HG03460 (cell line): Measurements from ENCODE around the gene COL4A6.

ENCODE experiments used
- ATAC-seq: cut with Tn5 transposase; IDR thresholded peaks from one replicate; pipeline ENCODE4 v1.9.1; 2021; ENCODE audit not compliant: unreplicated experiment

The COL4A6 gene

DNA sequence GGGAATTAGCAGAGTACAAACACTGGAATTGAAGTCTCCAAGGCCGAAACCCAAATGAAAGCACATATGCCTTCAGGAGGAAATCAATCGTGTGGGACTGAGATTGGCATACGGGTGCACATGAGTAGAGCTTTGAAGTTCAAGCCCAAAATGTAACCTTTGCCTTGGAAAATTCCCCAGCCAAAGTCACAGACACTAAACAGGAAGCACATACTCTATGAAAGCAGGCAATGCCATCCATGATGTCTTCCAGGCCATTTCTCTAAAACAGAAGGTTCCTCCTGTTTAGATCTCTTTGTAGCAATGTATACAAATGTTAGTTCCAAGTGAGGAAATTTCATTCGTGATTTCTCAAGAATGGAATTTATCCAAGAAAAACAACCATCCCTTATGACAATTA, 162.5 kb downstream of the COL4A6 start:
- no peak for ATAC-seq

DNA sequence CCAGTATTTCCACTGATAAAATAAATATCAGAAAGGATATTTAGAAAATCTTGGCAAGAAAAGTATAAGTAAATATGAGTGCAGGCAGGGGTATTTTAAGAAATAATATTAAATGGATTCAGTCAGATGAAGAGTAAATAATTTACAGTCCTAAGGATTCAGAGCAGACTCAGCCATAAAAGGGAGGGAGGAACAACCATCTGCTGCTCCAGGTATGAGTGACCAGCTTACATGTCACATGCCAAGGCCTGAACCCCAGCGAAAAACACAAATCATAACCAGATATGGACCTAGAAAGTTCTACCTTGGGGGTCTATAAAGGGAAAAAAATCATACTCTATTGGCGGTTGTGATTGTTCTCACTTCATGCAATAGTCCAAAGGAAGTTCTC, 166.8 kb downstream of the COL4A6 start:
- ATAC-seq: peak; percentile 49

DNA sequence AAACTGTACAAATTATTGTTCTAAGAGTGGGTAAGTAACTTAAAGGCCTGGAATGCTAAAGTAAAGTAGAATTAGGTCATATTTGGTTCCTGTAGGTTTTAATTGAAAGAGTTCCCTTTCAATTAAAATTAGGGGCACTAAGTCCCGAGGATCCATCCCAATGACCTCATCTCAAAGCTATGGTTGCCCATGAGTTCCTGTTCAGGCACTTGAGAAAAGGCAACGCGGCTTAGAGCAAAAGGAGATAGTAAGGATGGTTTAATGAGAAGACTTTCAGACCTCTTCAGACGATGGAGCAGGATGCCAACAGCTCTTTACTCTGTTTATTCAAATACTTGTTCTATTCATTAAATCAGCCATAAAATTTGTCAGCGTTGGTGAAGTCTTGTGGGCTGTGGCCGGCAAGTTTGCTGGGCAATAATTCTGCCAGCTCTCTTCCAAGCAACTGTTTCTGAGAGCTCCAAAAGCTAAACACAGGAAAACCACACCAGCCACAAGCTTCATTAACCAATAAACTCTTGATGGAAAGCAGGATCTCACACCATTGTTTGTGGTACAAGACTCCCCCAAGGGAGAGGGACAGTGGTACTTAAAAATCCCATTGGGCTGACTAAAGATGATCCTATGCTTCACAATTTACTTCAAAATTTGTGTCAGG, 167.4 kb downstream of the COL4A6 start:
- ATAC-seq: peak; percentile 52

DNA sequence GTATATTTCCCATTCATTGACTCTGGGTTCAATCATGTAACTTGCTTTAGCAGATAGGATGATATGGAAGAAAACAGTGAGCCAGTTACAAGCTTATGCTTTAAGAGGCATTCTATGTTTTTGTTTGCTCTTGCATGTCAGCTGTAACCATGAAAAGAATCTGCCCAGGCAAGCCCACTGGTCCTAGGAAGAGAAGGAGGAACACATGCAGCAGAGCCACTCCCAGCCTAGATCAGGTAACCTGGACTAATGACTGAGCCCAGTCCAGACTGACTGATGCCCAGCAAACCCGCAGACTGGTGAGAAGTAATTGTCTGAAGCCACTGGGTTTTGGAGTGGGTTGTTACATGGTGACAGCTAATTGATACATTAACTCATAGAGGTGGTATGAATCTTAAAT, 167.9 kb downstream of the COL4A6 start:
- no peak for ATAC-seq

DNA sequence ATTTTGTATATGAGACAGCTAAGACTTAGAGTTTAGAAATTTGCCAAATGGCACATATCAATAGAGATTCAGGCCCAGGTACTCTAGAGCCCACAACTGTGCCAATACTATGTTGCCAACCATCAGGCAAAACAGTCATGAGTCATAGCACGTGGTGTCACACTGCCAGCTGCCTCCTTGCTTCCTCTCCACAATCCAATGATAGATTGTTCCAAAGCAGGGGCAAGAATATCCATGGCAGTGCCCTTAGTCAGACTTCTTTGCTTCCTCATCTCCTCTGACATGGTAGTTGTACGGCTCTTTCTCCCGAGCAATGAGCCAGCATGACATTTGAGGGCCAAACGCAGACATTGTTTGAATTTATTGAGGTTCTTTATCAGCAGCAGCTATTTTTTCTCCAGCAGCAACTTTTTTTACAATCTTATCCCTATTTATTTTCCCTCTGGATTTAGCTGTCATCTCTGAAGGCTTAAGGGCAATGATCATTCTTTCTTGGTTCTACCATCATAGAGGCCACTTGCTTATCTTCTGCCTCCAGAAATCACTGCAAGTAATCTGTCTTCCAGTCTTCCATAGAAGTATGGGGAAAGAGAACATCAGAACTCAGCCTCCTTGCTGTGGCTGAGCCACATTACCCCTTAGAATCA, 169.7 kb downstream of the COL4A6 start:
- ATAC-seq: no peak

DNA sequence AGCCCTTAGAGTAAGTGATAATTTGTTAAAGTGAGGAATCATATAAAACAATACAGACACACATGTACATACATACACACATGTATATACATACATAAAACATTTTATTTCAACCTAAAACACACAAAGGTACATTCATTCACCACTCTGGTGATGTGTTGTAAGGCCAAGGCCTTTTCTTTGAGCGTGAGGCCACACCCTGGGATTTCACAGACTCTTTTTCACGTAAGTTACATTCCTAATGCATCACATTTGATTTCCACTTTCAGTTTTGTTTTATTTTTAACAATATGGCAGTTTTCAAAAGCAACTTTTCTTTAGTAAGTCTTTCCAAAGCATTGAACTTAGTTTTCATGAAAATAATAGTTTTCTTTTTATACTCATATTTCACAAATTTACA, 170.7 kb downstream of the COL4A6 start:
- no peak for ATAC-seq

DNA sequence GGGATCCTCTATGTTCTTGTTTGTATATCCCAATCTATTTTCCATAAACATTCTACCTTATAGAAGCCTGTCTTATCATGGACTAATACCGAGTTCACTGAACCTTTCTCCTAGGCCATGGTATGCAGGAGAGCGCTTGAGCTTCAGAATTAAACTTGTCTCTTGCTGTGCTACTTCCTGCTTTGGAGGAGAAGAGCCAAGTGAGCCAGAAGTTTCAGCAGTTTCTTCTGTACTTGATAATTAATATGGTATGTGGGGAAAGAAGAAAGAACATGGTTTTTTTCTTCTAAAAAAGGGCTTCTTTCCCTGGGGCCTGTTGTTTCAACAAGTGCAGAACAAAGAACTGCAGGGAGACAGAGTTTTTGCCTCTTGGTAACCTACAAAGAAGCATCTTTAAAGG, 173.8 kb downstream of the COL4A6 start:
- no peak for ATAC-seq

DNA sequence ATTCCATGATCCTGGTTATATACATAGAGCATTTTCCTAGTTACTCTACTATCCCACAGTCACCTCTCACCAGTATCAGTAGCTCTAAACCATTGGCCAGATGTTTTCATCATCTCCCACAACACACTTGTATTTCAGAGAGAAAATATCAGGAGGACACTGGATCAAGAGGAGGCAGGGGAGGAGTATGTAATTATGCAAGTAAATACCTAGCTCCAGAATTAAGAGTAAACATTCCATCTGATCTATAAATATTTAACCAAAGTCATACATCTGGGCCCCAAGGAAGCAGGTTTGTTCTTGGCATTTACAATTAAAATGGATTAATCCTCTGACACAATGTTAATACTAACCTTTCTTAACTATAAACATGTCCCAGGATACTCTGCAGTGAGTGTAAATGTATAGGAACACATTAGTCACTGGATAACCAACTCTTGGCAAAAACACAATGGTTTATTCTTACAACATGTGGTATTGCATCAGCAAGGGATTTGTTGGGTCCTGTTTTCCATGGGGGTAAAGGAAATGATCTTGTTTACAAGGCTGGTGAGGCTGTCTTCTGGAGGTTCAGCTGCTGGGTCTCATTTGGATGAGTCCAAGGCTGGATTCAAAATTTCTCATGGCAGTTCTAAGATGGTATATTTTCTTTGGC, 176.5 kb downstream of the COL4A6 start:
- no peak for ATAC-seq

DNA sequence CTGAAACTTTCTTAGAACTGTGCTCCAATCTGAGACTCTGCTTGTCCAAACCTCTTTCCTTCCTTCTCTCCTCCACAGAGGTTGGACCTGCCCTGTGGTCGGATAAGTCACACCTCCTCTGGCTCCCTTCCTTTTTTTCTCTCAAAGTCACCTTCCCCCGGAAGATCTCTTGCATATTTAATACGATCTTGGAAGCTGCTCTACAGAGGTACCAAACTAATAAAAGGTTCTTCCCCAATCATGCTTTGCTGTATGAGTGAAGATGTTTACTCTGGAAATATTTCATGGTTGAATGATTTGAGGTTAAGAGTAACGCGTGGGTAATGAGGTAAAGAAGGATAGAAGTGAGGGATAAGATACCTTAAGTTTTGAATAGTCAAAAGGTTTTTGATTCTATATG, 180.7 kb downstream of the COL4A6 start:
- no peak for ATAC-seq

DNA sequence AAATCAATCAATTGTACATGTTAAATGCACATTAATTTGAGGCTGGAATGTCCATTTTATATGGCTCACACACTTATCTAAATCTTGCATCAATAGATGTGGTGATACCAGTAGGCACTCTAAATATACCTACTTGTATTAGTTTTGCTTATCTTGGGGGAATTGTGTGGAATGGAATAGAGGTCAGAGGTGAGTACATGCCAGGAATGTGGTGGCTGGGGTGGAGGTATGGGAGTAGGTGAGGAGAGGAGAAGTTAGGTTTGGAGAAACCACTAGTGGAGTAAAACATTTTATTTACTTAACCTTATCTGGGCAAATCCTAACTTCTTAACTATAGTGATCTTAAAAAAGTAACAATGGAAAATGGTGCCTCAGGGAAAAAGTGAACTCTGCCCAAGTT, 183.6 kb downstream of the COL4A6 start:
- ATAC-seq: no peak

DNA sequence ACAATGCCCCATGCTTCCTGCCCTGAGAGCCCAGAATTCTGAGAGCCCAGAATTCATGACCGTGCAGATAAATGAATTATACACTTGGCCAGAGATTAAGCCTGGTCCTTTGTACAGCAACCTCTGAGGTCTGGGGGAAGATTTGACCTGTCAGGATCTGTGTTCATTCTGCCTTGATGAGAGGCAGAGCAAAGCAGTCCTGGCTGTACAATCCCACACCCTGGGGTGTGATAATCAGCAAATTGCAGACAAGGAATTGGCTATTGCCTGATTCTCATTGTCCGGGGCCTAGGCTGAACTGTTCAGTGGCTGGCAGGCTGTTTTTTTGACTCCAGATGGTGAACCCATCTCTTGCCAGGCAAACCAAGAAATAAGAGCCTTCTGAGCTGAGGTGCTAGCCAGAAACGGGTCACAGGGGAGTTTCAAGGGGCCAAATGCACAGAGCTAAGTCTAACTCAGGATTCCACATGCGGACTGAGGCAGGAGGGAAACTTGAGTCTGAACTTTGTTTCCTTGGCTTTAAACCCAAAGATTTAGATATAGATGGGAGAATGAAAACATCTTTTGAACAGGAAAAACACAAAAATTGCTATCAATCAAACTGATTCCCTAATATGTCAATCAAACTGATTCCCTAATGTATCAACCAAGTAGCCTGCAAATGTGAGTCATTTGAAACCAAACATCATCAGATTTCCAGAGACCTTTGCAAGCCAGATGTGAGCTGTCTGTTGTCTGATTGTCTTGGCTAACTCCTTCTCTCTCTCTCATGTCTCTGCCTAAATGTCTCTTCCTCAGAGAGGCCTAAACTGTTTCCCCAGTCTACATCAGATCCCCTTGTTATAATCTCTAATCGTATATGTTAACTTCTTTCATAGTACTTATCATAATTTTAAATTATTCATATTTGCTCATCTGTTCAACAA, 187.3 kb downstream of the COL4A6 start:
- no peak for ATAC-seq

DNA sequence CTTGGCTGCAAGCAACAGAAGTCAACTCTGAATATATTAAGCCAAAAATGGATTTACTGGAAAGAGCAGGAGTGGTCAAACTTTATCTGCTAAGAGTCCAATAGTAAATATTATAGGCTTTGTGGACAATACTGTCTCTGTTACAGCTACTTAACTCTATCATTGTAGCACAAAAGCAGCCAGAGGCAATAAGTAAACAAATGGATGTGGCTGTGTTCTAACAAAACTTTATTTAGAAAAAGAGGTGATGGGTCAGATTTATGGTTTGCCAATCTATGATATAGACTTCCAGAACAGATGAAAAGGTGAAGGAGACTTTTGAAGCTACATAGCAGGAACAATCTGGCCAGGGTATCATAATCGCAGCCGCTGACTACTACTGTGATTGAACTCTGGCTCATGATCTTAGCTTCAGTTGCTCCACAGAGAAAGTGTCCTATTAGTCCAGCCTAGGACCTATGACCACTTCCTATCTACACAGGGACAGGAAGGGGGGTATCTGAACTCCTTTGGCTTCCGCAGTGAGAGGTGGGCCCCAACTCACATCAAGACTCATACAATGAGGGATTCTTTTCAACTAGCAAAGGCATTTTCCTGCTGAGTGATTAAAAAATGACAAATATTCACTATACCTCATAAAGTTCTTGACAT, 191.8 kb downstream of the COL4A6 start:
- no peak for ATAC-seq

DNA sequence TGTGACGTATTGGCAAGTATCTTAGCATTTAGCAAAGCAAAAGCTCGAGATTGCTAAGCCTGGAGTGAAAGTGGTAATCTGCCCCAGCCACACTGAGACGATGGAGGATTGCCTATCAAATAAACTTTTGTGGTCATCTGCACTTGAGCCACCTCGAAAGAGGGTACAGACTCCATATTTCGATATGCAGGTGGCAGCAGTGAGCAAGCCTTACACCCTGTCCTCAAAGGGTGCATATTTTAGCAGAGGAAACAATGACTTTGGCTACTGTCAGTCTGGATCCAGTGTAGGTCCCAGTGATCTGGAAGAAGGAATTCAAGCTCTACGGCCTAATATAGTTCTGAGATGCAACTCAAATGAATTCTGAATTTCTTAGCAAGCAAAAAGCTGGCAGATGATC, 192.8 kb downstream of the COL4A6 start:
- no peak for ATAC-seq

DNA sequence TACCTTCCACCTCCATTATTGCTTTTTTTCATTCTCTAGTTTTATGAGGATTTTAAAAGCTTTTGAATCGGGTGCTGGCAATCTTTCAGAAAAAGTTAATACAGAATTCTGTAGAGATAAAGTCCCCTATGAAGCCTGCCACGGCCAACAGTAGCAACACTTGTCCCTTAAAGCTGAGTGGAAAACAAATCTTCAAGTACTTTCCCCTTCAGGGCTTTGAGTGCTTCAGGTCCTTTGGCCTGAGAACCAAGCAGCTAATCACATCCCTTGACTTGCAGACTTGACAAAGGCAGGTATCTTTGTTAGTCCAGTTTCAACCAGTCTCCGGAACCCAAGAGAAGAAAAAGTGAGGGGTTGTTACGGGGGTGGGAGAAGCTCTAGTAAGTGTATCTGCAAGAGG, 202.2 kb downstream of the COL4A6 start:
- ATAC-seq: no peak

DNA sequence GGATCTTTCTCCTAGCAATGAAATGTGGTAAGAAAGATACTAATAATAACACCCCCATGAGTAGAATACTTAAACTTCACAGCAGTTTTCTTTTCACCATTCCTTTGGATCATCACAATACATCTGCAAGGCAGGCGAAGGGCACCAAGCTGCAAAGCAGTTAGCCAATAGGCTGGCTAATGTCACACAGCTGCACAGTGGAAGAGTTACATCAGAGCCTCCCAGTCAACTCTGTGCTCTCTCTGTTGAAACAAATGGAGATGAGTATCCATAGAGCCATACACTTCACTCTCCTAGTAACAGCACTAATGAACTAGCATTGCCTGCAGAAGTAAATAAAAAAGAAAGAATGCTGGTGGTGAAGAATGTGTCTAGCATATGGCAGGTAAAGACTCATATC, 207.6 kb downstream of the COL4A6 start:
- ATAC-seq: no peak

DNA sequence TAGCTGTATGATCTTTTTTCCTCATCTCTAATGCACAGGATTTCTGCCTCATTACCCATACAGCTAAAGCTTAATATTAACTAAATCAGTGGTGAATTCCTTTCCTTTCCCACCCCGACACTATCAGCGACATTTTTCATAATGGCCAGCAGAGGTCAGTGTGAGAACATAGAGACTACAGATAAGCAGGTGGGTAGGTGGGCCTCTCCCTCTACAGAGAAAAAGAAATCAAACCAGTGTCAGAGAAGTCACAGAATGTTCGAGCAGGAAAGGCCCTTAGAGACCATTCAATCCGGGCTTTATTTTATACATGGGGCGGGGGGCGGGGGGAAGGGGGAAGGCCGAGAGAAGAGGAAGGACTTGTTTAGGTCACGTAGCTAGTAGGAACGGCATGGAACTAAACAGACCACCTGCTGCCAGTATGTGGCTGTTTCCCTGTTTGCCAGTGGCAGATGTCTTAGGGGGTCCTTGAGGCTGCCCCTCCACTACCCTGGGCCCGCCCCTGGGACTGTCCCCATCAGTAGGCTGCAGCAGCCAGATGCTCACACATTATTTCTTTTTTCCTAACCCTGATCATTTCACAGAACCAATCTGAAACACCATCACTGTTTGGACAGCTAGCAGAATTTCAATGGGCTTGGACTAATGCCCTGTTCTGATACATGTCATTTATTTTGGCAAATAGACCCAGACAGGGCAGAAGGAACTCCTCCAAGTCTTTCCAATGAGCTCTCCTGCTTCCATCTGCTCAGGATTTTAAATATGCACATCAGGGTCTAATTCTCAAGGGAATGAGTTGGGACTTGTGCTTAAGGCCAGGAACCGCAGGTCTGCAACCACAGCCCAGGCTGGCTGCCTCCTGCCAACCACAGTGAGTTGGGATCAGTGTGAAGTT, 213.2 kb downstream of the COL4A6 start:
- no peak for ATAC-seq

DNA sequence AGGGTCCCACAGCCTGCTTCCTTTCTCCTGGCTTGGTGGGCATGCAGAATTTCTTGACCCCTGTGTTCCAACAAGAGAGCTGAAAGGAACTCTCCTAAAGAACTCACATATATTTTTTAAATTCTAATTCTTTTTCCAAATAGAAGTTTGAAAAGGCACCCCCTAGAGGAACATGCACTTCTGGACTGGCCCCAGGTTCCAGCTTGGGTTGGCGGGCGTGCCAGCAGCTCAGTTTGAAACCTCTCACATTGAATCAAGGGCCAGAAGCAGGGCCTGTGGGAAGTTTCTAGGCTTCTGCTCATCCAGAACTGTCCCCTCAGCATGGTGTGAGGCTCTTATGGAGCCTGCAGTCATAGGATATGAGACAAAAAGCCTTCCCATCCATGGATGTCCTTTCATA, 214.0 kb downstream of the COL4A6 start:
- ATAC-seq: no peak

DNA sequence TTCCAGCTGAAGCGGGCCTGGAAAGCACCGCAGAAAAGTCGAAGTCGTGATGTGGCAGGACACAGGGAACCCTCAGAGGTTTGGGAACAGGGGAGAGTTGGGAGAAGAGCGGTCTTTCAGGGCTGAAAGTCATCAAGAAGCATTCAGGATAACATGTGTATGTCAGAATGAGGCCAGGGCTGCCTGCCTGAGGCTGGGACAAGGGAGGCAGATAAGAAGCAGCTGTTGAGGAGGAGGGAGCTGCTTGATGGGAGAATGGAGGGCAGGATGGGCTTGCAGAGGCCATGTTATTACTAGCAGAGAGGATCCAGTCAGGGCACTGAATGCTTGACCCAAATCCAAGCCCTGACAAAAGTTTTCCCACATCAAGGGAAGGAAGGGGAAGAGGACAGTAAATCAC, 214.6 kb downstream of the COL4A6 start:
- no peak for ATAC-seq

DNA sequence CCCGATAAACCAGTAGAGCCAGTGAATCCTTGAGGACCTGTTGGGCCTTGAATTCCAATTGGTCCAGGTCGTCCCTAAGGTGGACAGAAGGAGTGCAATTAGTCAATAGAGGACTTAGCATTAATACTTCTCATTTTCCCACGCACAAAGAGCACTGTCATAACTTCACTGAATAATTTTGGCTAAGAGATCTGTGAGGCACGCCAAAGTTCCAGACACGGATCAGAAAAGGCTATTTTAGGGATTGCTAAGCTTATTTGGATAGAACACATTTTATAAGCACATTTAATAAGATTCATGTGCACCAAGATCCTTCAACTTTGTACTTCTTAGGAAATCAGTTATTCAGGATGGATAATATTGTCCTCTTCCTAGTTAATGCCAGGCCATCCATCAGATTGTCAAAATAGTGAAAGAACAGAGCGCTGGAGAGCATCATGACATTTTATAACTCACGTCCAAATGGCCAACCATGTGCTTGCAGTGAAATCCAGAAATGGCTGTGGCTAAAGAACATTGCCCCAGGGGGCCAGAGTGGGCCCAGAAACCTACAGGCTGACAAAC, 216.8 kb downstream of the COL4A6 start:
- ATAC-seq: no peak
